HCT116 (cell line): ENCODE measurements around the gene GIT1. TPM values are rescaled to one million over a fixed set of nuclear protein-coding genes. Genes with fewer than 3 reads are reported as not detected.

ENCODE experiments used
- ATAC-seq: fragments of 200-7000 bp; cut with Tn5 transposase; 2 replicates; pipeline ENCODE4 v1.9.1; 2020; ENCODE audit warnings: mild to moderate bottlenecking, moderate library complexity
- BruUV-seq: library from RNA; stranded (reverse); fragments of 400-500 nt; replicated peaks from 2 replicates; lab custom pipeline; 2021; lab: Mats Ljungman, UMichigan
- CTCF ChIA-PET: fragments of 300-600 bp; sonication (Branson Sonifier 250); formaldehyde crosslinking; loops from one replicate; lab custom pipeline; 2021; ENCODE audit warnings: antibody characterized with exemption; lab: Charles Lee
- POLR2A ChIA-PET: fragments of 300-600, 350-600 bp; sonication (Branson Sonifier 250); formaldehyde crosslinking; loops from one replicate; lab custom pipeline; 2021; ENCODE audit warnings: antibody characterized with exemption; lab: Charles Lee
- RAD21 ChIA-PET, 2 experiments: fragments of 300-600 bp; sonication (Branson Sonifier 250); formaldehyde crosslinking; loops; one replicate each; lab custom pipeline; 2023; ENCODE audit warnings: low total read pairs in 2 of 2; ENCODE audit not compliant: uncharacterized antibody in 2 of 2, unreplicated experiment in 2 of 2, low non-redundant PET in 1 of 2; lab: Charles Lee
- DNase-seq: peaks from one replicate; pipeline ENCODE4 v3.0.0-alpha.2; 2010; ENCODE audit warnings: low read depth, low spot score
- H2AFZ ChIP-seq: fragments of 200-600 bp; shearing (Covaris generic), sonication (generic); 2 replicates; pipeline ENCODE4 v1.6.1; 2017; ENCODE audit warnings: low read depth, mixed run types, mixed read lengths, antibody characterized with exemption, low read length; ENCODE audit not compliant: poor library complexity, severe bottlenecking
- H3K27ac ChIP-seq: 2 replicates; pipeline ENCODE4 v1.5.1; 2012; ENCODE audit warnings: low read depth, low read length
- H3K27me3 ChIP-seq: fragments of 200-600 bp; sonication (generic); 2 replicates; pipeline ENCODE4 v1.6.1; 2016; ENCODE audit warnings: mixed run types, low read length, mixed read lengths; ENCODE audit not compliant: insufficient read depth
- H3K36me3 ChIP-seq, 2 experiments: fragments of 200-500 bp in 1 of 2; fragments of 200-600 bp in 1 of 2; sonication (Bioruptor generic) in 1 of 2; sonication (generic) in 1 of 2; 2 replicates each; pipeline versions ENCODE4 v1.5.1 to v1.6.1; 2014 to 2016; ENCODE audit warnings: low read length in 2 of 2, inconsistent platforms in 1 of 2, mixed read lengths in 1 of 2, mixed run types in 1 of 2; ENCODE audit not compliant: insufficient read depth in 2 of 2, control insufficient read depth in 1 of 2
- H3K4me1 ChIP-seq, 2 experiments: fragments of 200-600 bp in 1 of 2; sonication (generic) in 1 of 2; 2 replicates each; pipeline versions ENCODE4 v1.5.1 to v1.6.1; 2012 to 2017; ENCODE audit warnings: low read length in 2 of 2, inconsistent platforms in 1 of 2, mild to moderate bottlenecking in 1 of 2, mixed read lengths in 1 of 2, mixed run types in 1 of 2, moderate library complexity in 1 of 2; ENCODE audit not compliant: insufficient read depth in 2 of 2, control insufficient read depth in 1 of 2
- H3K4me2 ChIP-seq: fragments of 200-600 bp; sonication (generic); 2 replicates; pipeline ENCODE4 v1.6.1; 2017; ENCODE audit warnings: mixed run types, low read length, mixed read lengths
- H3K4me3 ChIP-seq, 2 experiments: fragments of 200-600 bp in 1 of 2; sonication (generic) in 1 of 2; replicated peaks in 1 of 2; 2 replicates each; pipeline ENCODE4 v1.5.1; 2011 to 2016; ENCODE audit warnings: low read length in 2 of 2, control low read depth in 1 of 2, low read depth in 1 of 2, mild to moderate bottlenecking in 1 of 2, mixed read lengths in 1 of 2, mixed run types in 1 of 2
- H3K79me2 ChIP-seq: fragments of 200-600 bp; sonication (generic); 2 replicates; pipeline ENCODE4 v1.6.1; 2017; ENCODE audit warnings: mild to moderate bottlenecking, mixed run types, low read length, moderate library complexity, mixed read lengths; ENCODE audit not compliant: insufficient read depth
- H3K9ac ChIP-seq: fragments of 200-600 bp; sonication (generic); 2 replicates; pipeline ENCODE4 v1.6.1; 2016; ENCODE audit warnings: low read length, mixed read lengths
- H3K9me2 ChIP-seq: fragments of 200-600 bp; sonication (generic), shearing (Covaris generic); 2 replicates; pipeline ENCODE4 v1.6.1; 2017; ENCODE audit warnings: mixed run types, mild to moderate bottlenecking, moderate library complexity; ENCODE audit not compliant: insufficient read depth
- H3K9me3 ChIP-seq, 2 experiments: fragments of 200-500 bp in 1 of 2; fragments of 200-600 bp in 1 of 2; sonication (Bioruptor generic) in 1 of 2; sonication (generic) in 1 of 2; 2 replicates each; pipeline ENCODE4 v1.6.1; 2014 to 2017; ENCODE audit warnings: low read length in 2 of 2, mixed read lengths in 2 of 2, inconsistent platforms in 1 of 2, low read depth in 1 of 2, mild to moderate bottlenecking in 1 of 2, mixed run types in 1 of 2, moderate library complexity in 1 of 2; ENCODE audit not compliant: control insufficient read depth in 1 of 2, insufficient read depth in 1 of 2
- H4K20me1 ChIP-seq: fragments of 200-600 bp; sonication (generic), shearing (Covaris generic); 2 replicates; pipeline ENCODE4 v1.6.1; 2017; ENCODE audit warnings: mixed run types, mild to moderate bottlenecking, moderate library complexity; ENCODE audit not compliant: insufficient read depth
- CBX3 ChIP-seq: IDR thresholded peaks from 2 replicates; pipeline ENCODE4 v1.6.1; 2012; ENCODE audit warnings: low read depth
- CEBPB ChIP-seq: IDR thresholded peaks from 2 replicates; pipeline ENCODE4 v1.6.1; 2012; ENCODE audit warnings: low read depth
- ELF1 ChIP-seq: IDR thresholded peaks from 2 replicates; pipeline ENCODE4 v1.6.1; 2012; ENCODE audit warnings: low read depth, borderline replicate concordance
- EZH2 ChIP-seq: fragments of 200-600 bp; sonication (generic); IDR thresholded peaks from 2 replicates; pipeline ENCODE4 v1.6.1; 2017; ENCODE audit warnings: antibody characterized with exemption, mixed run types
- EZH2phosphoT487 ChIP-seq: fragments of 200-600 bp; IDR thresholded peaks from 2 replicates; pipeline ENCODE4 v1.6.1; 2018; ENCODE audit warnings: antibody characterized with exemption, borderline replicate concordance
- MAX ChIP-seq: IDR thresholded peaks from 2 replicates; pipeline ENCODE4 v1.6.1; 2012
- POLR2A ChIP-seq: IDR thresholded peaks from 2 replicates; pipeline ENCODE4 v1.7.0; 2011; ENCODE audit warnings: borderline replicate concordance; ENCODE audit not compliant: insufficient read depth, insufficient read length; ENCODE audit errors: extremely low read depth
- RAD21 ChIP-seq: IDR thresholded peaks from 2 replicates; pipeline ENCODE4 v1.6.1; 2012; ENCODE audit warnings: low read depth, mild to moderate bottlenecking
- SP1 ChIP-seq: IDR thresholded peaks from 2 replicates; pipeline ENCODE4 v1.6.1; 2012; ENCODE audit warnings: low read depth
- TCF7L2 ChIP-seq: IDR thresholded peaks from 2 replicates; pipeline ENCODE4 v1.7.0; 2011; ENCODE audit warnings: borderline replicate concordance, inconsistent platforms; ENCODE audit not compliant: insufficient read depth, insufficient read length; ENCODE audit errors: extremely low read depth
- ZBTB33 ChIP-seq: IDR thresholded peaks from 2 replicates; pipeline ENCODE4 v1.6.1; 2011; ENCODE audit warnings: mild to moderate bottlenecking, low read length, moderate library complexity; ENCODE audit not compliant: insufficient replicate concordance; ENCODE audit errors: extremely low read depth
- ZFX ChIP-seq: fragments of 450-650 bp; IDR thresholded peaks from 2 replicates; pipeline ENCODE4 v1.6.1; 2017
- intact Hi-C: fragments of 100-400 bp; cut with micrococcal nuclease; formaldehyde crosslinking; loops from 2 replicates; pipeline ENCODE4 v1.10.0; 2022
- total RNA-seq: library from RNA; stranded (reverse); gene quantifications from one replicate; pipeline ENCODE4 v1.2.1, GENCODE V29; 2021; ENCODE audit not compliant: unreplicated experiment
- TF ChIP-seq, protein P1 (sequence below): IDR thresholded peaks from 2 replicates; pipeline ENCODE4 v1.6.1; 2012
- TF ChIP-seq, protein P2 (sequence below), 3 experiments: fragments of 200-600 bp in 1 of 3; sonication (generic) in 1 of 3; IDR thresholded peaks in 2 of 3; conservative IDR thresholded peaks in 1 of 3; 2 replicates each; pipeline ENCODE4 v1.5.1; 2012 to 2017; ENCODE audit warnings: low read depth in 2 of 3, low read length in 2 of 3, antibody characterized with exemption in 1 of 3, borderline replicate concordance in 1 of 3, control low read depth in 1 of 3, mild to moderate bottlenecking in 1 of 3, mixed read lengths in 1 of 3, mixed run types in 1 of 3, moderate library complexity in 1 of 3; ENCODE audit not compliant: insufficient read depth in 1 of 3

GIT1 gene
- total RNA-seq, 1 experiment from 2014 or later: 76.5 TPM

- no peaks in the 10 kb centered on the region for H4K20me1 ChIP-seq
- H3K4me2 ChIP-seq: no peak overlapping the region
- ChIA-PET POLR2A (no interaction called here), RAD21 (interaction anchor here in 1 of 2 experiments (0.6 kb wide), 1 partner anchor 52 kb away, joined by 4 read pairs; no protein-coding TSS in a partner anchor), CTCF (no interaction called here)
- H3K27me3 ChIP-seq: no peaks in the 10 kb centered on the region
- no peak overlapping the region for H3K9ac ChIP-seq
- H3K9me3 ChIP-seq: no peaks in the 10 kb centered on the region
- DNase-seq (no peak), ATAC-seq (no peak)
- intact Hi-C loops: no loop called here
- peaks cover 7 to 10% of the 10 kb centered on the region in 2 experiments for H3K4me1 ChIP-seq
- H3K9me2 ChIP-seq: no peaks in the 10 kb centered on the region
- H2AFZ ChIP-seq: no peak overlapping the region
- peaks cover 10% of the 10 kb centered on the region; the same call in 1 of the 2 replicates for H3K79me2 ChIP-seq
- TF ChIP-seq TCF7L2: no peak
- no peak for TF ChIP-seq ELF1
- no peak for TF ChIP-seq CEBPB
- no peak for TF ChIP-seq CBX3
- TF ChIP-seq RAD21: no peak
- TF ChIP-seq POLR2A: no peak
- TF ChIP-seq EZH2: no peak
- TF ChIP-seq MAX: no peak
- no peak for TF ChIP-seq EZH2phosphoT487
- peaks cover 3 to 4% of the 10 kb centered on the region in 2 experiments; a peak in 1 of 4 replicates for H3K36me3 ChIP-seq
- H3K27ac ChIP-seq: no peak overlapping the region
- no peak overlapping the region for H3K4me3 ChIP-seq
- BruUV-seq: no TSS peak
Measured at GRCh38 chr17:29561554-29562517, 27.6 kb downstream of the GIT1 start.

- no peak overlapping the region for H3K27ac ChIP-seq
- 0 out of 2 replicates have a peak, but pooled peaks cover 4% of the 10 kb centered on the region for H3K79me2 ChIP-seq
- no peak overlapping the region for H2AFZ ChIP-seq
- peaks cover 1 to 7% of the 10 kb centered on the region in 2 experiments for H3K4me1 ChIP-seq
- no peaks in the 10 kb centered on the region for H4K20me1 ChIP-seq
- no peaks in the 10 kb centered on the region for H3K9me3 ChIP-seq
- ChIA-PET CTCF (no interaction called here), POLR2A (no interaction called here), RAD21 (no interaction called here)
- no peaks in the 10 kb centered on the region for H3K9me2 ChIP-seq
- H3K9ac ChIP-seq: no peak overlapping the region
- intact Hi-C loops: no loop called here
- no peak overlapping the region for H3K4me2 ChIP-seq
- H3K36me3 ChIP-seq: peaks cover 3 to 4% of the 10 kb centered on the region in 2 experiments; a peak in 1 of 4 replicates
- no peak overlapping the region for H3K4me3 ChIP-seq
- no peaks in the 10 kb centered on the region for H3K27me3 ChIP-seq
- ATAC-seq (no peak), DNase-seq (no peak)
- BruUV-seq: no TSS peak
- TF ChIP-seq CBX3 (no peak), EZH2phosphoT487 (no peak), ZFX (no peak), MAX (no peak), ZBTB33 (no peak), CEBPB (no peak), SP1 (no peak)
- TF ChIP-seq, protein P1, sequence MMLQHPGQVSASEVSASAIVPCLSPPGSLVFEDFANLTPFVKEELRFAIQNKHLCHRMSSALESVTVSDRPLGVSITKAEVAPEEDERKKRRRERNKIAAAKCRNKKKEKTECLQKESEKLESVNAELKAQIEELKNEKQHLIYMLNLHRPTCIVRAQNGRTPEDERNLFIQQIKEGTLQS: no peak
- TF ChIP-seq, protein P2, sequence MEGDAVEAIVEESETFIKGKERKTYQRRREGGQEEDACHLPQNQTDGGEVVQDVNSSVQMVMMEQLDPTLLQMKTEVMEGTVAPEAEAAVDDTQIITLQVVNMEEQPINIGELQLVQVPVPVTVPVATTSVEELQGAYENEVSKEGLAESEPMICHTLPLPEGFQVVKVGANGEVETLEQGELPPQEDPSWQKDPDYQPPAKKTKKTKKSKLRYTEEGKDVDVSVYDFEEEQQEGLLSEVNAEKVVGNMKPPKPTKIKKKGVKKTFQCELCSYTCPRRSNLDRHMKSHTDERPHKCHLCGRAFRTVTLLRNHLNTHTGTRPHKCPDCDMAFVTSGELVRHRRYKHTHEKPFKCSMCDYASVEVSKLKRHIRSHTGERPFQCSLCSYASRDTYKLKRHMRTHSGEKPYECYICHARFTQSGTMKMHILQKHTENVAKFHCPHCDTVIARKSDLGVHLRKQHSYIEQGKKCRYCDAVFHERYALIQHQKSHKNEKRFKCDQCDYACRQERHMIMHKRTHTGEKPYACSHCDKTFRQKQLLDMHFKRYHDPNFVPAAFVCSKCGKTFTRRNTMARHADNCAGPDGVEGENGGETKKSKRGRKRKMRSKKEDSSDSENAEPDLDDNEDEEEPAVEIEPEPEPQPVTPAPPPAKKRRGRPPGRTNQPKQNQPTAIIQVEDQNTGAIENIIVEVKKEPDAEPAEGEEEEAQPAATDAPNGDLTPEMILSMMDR (IDR thresholded peaks at IDR 0.05 in 2 of 3, conservative IDR thresholded peaks at IDR 0.05 in 1 of 3; ENCODE audit: borderline replicate concordance in 1 of 3, insufficient read depth in 1 of 3, low read depth in 2 of 3, low read length in 2 of 3): no peak
Measured at GRCh38 chr17:29560316-29560715, 29.1 kb downstream of the GIT1 start.
